HTERT RPE-1 (cell line): ENCODE measurements around the gene PRKCE.

Experiments used
- in situ Hi-C: fragments of 300-500 bp; cut with MboI; formaldehyde crosslinking; loops from 4 replicates; pipeline ENCODE4 v1.14.3; 2020; ENCODE audit warnings: low sequenced_read_pairs

The PRKCE gene

DNA sequence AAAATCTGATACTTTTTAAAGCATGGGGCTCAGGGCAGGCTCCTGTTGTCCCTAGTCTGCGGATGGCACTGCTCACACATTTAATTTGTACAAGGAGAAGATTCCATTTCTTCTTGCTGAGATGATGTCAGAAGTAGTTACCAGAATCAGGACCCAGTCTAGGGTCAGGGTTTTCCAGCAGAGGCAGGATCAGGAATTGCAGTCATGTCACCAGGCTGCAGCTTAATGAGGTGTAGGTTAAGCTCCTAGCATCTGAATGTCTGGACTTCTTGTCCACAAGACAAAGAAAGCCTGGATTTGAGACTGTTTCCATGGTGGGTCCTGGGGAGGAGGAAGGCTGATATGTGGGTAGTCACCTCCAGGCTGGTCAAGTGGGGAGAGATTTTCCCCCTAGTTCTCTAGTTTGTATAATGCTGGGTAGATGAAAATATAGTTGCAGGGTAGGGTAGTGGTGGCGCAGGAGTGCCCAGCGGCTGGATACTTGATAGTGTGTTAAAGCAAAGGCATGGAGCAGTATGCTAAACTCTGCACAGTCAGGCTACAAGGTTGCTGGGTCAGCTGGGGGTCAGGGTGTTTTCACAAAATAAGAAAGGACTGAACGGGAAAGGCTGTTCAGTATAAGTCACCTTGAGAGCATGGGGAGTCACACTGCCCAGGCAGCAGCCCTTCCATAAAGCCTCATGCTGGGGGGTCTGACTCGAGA is 148.4 kb downstream of the PRKCE start:
- in situ Hi-C loops, result no loop called here

DNA sequence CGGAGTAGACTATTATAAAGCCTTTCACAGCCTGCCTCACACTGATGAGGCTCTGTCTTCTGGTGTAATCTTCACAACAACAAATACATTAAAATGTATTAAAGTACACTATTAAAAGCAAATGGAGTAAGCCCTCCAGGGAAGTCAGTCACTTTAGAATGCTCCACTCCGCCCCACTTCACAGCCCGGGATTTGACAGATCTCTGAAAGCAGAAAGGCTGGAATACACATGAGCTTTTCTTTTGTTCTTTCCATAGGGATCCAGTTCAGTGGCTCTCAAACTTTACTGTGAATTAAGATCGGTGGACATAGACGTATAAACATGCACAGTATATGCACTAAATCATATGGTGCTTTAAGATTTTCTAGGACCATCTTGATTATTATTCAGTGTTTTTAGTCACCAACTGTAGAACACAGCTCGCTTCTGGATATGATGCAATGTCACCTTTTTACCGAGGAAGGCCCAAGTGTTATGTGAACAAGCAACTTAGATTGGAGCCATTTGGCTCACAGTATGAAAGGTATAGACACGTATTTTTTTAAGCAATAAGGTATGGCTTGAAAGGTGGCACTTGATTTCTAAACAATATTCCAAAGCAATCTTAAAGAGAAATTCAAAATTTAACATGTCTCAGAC is 151.1 kb downstream of the PRKCE start:
- in situ Hi-C loops, result no loop called here

GRCh38 chr2:45804987-45805755 is 153.7 kb downstream of the PRKCE start:
- in situ Hi-C loops, result no loop called here

GRCh38 chr2:45806563-45807358 is 155.3 kb downstream of the PRKCE start:
- in situ Hi-C loops, result no loop called here

- in situ Hi-C loops, result no loop called here
These were observed 156.9 kb downstream of the PRKCE start for GRCh38 chr2:45808294-45808800.

GRCh38 chr2:45809205-45809604 is 157.7 kb downstream of the PRKCE start:
- in situ Hi-C loops, result no loop called here

DNA sequence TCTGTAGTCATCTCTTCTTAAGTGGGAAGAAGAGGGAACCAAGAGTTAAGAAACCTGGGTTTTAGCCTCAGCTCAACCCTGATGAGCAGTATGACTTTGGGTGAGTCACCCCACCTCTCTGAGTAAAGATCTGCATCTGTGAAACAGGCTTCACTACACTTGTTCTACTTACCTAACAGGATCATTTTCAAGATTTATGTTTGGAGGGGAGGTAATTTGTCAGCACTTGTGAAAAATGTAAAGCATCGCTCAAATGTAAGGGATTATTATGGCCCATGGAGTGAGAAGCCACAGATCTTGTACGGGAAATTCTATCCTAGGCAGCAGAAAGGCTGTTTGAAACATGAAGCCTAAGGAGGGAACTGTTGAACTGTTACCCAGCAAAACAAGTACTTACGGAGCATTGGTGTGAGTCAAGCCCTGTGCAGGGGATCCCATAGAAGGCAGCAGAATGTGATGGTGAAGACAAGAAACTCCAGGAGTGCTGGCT is 160.6 kb downstream of the PRKCE start:
- in situ Hi-C loops, result no loop called here

GRCh38 chr2:45813003-45813941 is 161.8 kb downstream of the PRKCE start:
- in situ Hi-C loops, result no loop called here

GRCh38 chr2:45814488-45814887 is 163.0 kb downstream of the PRKCE start:
- in situ Hi-C loops, result no loop called here

DNA sequence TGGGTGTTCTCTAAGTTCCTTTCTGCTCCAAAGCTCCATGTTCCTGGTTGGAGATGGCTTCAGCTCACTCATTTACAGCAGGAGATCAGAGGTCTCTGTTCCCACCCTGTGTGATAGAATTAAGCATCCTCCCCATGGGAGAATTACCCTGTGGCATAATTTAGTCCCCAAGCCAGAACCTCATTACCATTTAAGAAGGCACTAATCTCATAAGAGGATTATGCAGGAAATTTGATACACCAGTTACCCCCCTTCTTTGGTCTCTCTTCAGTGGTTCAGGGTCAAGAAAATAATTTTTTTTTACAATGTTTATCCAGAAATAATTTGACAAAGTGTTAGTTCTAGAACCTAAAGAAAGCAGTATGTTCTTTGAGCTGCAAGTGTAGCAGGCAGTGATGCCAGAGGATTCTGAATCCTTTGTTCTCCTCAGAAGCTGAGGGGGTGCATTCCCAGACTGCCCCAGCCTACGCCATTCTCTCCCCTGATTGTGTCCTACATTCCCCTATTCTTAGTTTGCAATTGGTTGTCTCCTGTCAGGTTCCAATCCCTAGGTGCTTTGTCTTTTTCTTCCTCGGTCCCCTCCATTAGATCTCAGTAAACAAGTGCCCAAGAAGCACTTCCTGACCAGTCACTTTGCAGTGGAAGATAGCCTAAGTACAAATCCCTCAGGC is 163.6 kb downstream of the PRKCE start:
- in situ Hi-C loops, result no loop called here

GRCh38 chr2:45816272-45816671 is 164.8 kb downstream of the PRKCE start:
- in situ Hi-C loops, result no loop called here

DNA sequence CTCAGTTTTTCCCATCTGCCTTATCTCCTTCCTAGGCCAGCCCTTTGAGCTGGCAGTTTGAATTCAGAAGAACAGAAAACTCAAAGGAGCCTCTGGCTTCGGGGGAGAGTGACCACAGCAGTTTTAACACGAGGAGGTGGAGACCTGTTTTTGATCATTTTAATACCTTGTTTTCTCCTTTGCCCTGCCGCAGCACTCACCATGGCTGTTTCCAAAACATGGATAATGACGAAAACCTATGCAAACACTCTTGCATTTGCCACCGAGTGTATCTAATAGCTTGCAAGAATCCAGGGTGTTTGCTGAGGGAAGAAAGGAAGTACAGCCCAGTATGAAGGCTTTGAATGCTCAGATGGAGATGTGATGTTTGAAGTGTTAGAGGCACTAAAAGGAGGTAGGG is 167.1 kb downstream of the PRKCE start:
- in situ Hi-C loops, result no loop called here

- in situ Hi-C loops, result no loop called here
These were observed 168.6 kb downstream of the PRKCE start for GRCh38 chr2:45820048-45820447.

- in situ Hi-C loops, result no loop called here
These were observed 170.2 kb downstream of the PRKCE start for GRCh38 chr2:45821558-45822271.

DNA sequence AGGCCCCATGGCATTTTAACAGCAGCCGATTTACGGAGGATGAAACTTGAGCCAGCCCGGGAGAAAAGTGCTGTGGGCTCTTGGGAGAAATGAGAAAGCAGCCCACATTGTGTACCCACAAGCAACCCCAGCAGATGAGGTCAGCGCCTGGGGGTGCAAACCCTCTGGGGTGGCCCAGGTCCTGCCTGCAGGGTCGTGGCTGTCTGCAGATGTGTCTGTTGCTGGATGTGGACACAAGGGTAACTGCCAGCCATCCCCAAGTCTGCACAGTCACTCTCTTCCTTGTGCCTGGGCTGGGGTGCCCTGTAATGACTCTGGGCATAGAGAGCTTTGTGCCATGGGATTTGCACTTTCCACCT is 170.8 kb downstream of the PRKCE start:
- in situ Hi-C loops, result no loop called here

DNA sequence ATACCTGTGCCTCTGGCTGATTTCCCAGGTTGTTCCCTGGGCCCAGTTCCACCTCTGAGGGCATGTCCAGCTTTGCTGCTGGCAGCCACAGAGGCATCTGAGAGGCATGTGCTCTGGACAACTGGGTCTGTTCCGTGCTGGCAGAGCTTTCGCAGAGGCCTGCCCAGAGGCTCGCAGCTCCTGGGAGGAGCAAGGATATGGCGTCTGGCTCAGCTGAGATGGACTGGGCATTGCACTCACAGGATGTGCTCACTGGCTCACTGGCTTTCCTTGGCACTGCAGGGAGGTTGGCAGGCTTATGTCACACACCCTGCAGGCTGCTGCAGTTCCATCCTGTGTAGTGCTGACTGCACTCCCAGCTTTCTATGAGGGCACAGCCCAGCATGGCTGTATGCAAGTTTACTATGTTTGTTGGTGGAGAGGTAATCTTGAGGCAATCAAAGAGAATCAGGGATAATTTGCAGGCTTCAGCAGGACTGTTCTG is 172.3 kb downstream of the PRKCE start:
- in situ Hi-C loops, result no loop called here

DNA sequence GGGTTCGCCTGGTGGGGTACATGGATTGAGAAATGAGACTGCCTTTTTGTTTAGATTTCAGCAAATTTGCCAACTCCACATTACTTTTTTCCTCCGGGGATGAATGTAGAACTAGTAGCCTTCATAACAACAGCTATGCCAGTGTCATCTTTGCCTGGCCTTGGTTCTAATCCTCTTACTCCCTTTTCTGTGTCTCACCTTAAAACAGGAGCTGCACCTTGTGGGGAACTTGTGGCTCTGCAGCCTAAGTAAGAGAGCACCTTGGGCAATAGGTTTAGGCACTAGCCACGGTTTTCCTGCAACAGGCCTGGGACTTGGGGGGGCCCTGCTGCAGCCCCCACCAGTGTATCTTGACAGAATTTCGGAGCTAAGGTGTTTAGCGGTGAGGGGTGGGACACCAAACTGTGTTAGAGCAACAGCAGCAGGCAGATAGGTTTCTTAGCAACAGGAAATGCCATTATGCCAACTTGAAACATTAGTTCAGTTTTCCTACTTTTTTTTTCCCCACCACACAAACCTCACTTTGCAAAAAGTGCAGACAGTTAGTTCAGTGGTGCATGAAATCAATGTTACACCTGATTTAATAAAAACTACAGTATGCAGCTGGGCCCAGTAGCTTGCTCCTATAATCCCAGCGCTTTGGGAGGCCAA is 173.7 kb downstream of the PRKCE start:
- in situ Hi-C loops, result no loop called here

DNA sequence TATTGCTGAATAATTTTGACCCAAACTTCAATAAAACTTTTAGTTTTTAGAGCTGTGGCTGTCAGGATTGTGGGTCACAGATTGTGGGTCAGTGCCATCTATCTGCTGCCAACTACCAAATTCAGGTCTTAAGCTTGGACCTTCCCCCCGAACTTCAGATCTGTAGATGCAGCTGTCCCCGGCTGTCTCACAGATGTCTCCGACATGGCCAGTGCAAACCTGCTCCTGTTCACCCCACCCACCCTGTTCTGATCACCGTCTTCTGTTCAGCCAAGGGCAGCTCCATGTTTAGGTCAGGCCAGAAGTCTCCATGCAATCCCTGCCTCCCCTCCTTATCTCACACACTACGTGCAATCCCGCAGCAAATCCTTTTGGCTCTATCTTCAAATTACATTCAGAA is 175.0 kb downstream of the PRKCE start:
- in situ Hi-C loops, result no loop called here
